Measurements from ENCODE around the gene FMNL2. TPM values are rescaled to one million over a fixed set of nuclear protein-coding genes. Genes with fewer than 3 reads are reported as not detected.

The FMNL2 gene
- polyA plus RNA-seq, 1 donor from 2014 or later = 86.5 TPM

- H3K27me3 ChIP-seq (ENCODE audit: insufficient read depth, low read depth, low read length) = no peaks in the 10 kb centered on the region
- TF ChIP-seq REST (IDR thresholded peaks at IDR 0.05; ENCODE audit: borderline replicate concordance) = no peak
- H3K36me3 ChIP-seq (ENCODE audit: insufficient read depth, low read length) = no peaks in the 10 kb centered on the region
- peaks cover 36% of the 10 kb centered on the region for H3K79me2 ChIP-seq (replicated peaks; ENCODE audit: insufficient read depth, low read length)
- H2AFZ ChIP-seq (ENCODE audit: low read depth, low read length) = no peak overlapping the region
- H3K9me3 ChIP-seq (ENCODE audit: low read length) = peaks cover 4% of the 10 kb centered on the region
- H3K9me2 ChIP-seq (ENCODE audit: insufficient read depth, low read length) = no peaks in the 10 kb centered on the region
- no peak overlapping the region for H3K4me3 ChIP-seq (ENCODE audit: low read length)
- H4K20me1 ChIP-seq (ENCODE audit: insufficient read depth) = no peaks in the 10 kb centered on the region
- no peak overlapping the region for H3K9ac ChIP-seq (ENCODE audit: low read length)
- H3F3A ChIP-seq (ENCODE audit: insufficient read depth, low read length, poor library complexity, severe bottlenecking) = no peaks in the 10 kb centered on the region
- no peak overlapping the region for H3K27ac ChIP-seq (ENCODE audit: low read length)
- H3K4me2 ChIP-seq (ENCODE audit: low read length) = no peak overlapping the region
These were observed 159.1 kb downstream of the FMNL2 start for GRCh38 chr2:152493945-152494528.

- H3K9me3 ChIP-seq (ENCODE audit: low read length) = peaks cover 4% of the 10 kb centered on the region
- H3K4me3 ChIP-seq (ENCODE audit: low read length) = no peak overlapping the region
- H3K9ac ChIP-seq (ENCODE audit: low read length) = no peak overlapping the region
- no peaks in the 10 kb centered on the region for H4K20me1 ChIP-seq (ENCODE audit: insufficient read depth)
- H3K27me3 ChIP-seq (ENCODE audit: insufficient read depth, low read depth, low read length) = no peaks in the 10 kb centered on the region
- TF ChIP-seq RAD21 (conservative IDR thresholded peaks at IDR 0.05) (no peak), EP300 (conservative IDR thresholded peaks at IDR 0.05; ENCODE audit: poor library complexity, severe bottlenecking) (no peak), CTCF (IDR thresholded peaks at IDR 0.05; ENCODE audit: poor library complexity, severe bottlenecking) (no peak), POLR2AphosphoS5 (IDR thresholded peaks at IDR 0.05) (no peak), MXI1 (conservative IDR thresholded peaks at IDR 0.05; ENCODE audit: poor library complexity, severe bottlenecking) (no peak)
- no peak overlapping the region for H2AFZ ChIP-seq (ENCODE audit: low read depth, low read length)
- peaks cover 42% of the 10 kb centered on the region for H3K79me2 ChIP-seq (replicated peaks; ENCODE audit: insufficient read depth, low read length)
- no peaks in the 10 kb centered on the region for H3F3A ChIP-seq (ENCODE audit: insufficient read depth, low read length, poor library complexity, severe bottlenecking)
- H3K36me3 ChIP-seq (ENCODE audit: insufficient read depth, low read length) = no peaks in the 10 kb centered on the region
- no peak overlapping the region for H3K27ac ChIP-seq (ENCODE audit: low read length)
- no peak overlapping the region for H3K4me2 ChIP-seq (ENCODE audit: low read length)
- H3K9me2 ChIP-seq (ENCODE audit: insufficient read depth, low read length) = no peaks in the 10 kb centered on the region
These were observed 161.4 kb downstream of the FMNL2 start for GRCh38 chr2:152496371-152496770.

- Histone ChIP-seq H3K27ac (ENCODE audit: low read length) (no peak overlapping the region), H3K4me2 (ENCODE audit: low read length) (no peak overlapping the region), H3K9ac (ENCODE audit: low read length) (no peak overlapping the region)
These were observed 162.6 kb downstream of the FMNL2 start for GRCh38 chr2:152497481-152498052.

More at GRCh38 chr2:152497481-152498052, 162.6 kb downstream of the FMNL2 start:
- Histone ChIP-seq H3K9me3 (ENCODE audit: low read length) (peaks cover 4% of the 10 kb centered on the region), H4K20me1 (ENCODE audit: insufficient read depth) (no peaks in the 10 kb centered on the region), H3K27me3 (ENCODE audit: insufficient read depth, low read depth, low read length) (no peaks in the 10 kb centered on the region), H3K4me3 (ENCODE audit: low read length) (no peak overlapping the region), H3K9me2 (ENCODE audit: insufficient read depth, low read length) (no peaks in the 10 kb centered on the region), H2AFZ (ENCODE audit: low read depth, low read length) (no peak overlapping the region), H3F3A (ENCODE audit: insufficient read depth, low read length, poor library complexity, severe bottlenecking) (no peaks in the 10 kb centered on the region), H3K36me3 (ENCODE audit: insufficient read depth, low read length) (no peaks in the 10 kb centered on the region), H3K79me2 (replicated peaks; ENCODE audit: insufficient read depth, low read length) (peaks cover 40% of the 10 kb centered on the region)
- TF ChIP-seq POLR2AphosphoS5 (IDR thresholded peaks at IDR 0.05) = no peak
- no peak for TF ChIP-seq EZH2 (IDR thresholded peaks at IDR 0.05; ENCODE audit: borderline replicate concordance, insufficient read depth, low read length, poor library complexity, severe bottlenecking)
- no peak for TF ChIP-seq CTCF (IDR thresholded peaks at IDR 0.05; ENCODE audit: poor library complexity, severe bottlenecking)
- no peak for TF ChIP-seq SMC3 (conservative IDR thresholded peaks at IDR 0.05; ENCODE audit: poor library complexity)
- TF ChIP-seq REST (IDR thresholded peaks at IDR 0.05; ENCODE audit: borderline replicate concordance) = no peak
- no peak for TF ChIP-seq TAF1 (IDR thresholded peaks at IDR 0.05; ENCODE audit: low read depth)
- TF ChIP-seq RAD21 (conservative IDR thresholded peaks at IDR 0.05) = no peak
- no peak for TF ChIP-seq MXI1 (conservative IDR thresholded peaks at IDR 0.05; ENCODE audit: poor library complexity, severe bottlenecking)
- no peak for TF ChIP-seq EP300 (conservative IDR thresholded peaks at IDR 0.05; ENCODE audit: poor library complexity, severe bottlenecking)
